Stimulated activated CD8-positive, alpha-beta memory T cell treated with anti-CD3 and anti-CD28 coated beads, Interleukin-12 subunit alpha, Interleukin-12 subunit beta, amount 100 ng/mL, for 24 hours (primary cell): ENCODE measurements around the gene ZNF8.
"Not testable (repeated sequence)": the region's sequence is repeated elsewhere in the genome, so short reads cannot be mapped to it uniquely, and the experiment has no call there.

ENCODE experiments used
- DNase-seq: peaks from one replicate; pipeline ENCODE4 v3.0.0-alpha.2; 2020; ENCODE audit errors: extremely low read depth

Gene ZNF8

DNA sequence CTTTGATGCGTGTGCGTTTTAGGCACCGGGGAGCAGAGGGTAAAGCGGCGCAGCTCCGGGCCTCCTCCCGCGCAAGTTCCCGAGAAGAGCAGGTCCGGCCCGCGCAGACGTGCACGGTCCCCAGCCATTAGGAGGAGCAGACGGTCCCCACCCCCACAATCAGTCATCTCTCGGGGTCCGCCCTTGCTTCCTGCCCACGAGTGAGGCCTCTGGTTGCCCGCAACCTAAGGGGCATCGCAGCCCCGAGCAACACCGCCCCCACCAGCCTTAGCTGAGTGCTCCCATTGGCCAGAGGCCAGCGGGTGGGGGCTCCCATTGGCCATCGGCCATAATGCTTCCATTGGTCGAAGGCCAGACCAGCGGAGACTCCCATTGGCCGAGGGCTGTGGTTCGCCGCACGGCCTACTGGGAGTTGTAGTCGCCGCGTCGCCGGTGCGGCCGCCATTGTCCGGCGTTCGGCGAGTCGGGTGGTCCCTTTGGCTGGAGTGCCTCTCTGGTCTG lies at the start of gene ZNF8:
ZNF8 (plus strand) TSS at position 415 of the 501 bp plus-strand sequence. CDS start 127 bp downstream, outside the sequence.
- peak; percentile 97 for DNase-seq

DNA sequence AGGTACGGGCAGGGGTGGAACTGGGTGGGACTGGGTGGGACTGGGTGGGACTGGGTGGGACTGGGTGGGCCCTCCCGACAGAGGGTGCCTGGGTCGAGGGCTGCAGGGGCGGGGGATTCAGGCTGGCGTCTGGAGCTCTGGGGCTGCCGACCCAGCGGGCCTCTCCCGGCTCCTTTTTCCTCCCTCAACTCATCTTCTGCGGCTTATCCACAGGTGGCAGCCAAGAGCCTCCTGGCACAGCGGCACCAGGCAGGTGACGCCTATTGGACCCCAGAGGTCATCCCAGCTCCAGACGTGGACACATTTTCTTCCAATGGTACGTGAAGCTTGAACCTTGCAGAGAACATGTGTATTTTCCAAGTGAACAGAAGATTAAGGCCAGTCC lies 49.5 kb upstream of the ZNF8 start:
- DNase-seq, result no peak

DNA sequence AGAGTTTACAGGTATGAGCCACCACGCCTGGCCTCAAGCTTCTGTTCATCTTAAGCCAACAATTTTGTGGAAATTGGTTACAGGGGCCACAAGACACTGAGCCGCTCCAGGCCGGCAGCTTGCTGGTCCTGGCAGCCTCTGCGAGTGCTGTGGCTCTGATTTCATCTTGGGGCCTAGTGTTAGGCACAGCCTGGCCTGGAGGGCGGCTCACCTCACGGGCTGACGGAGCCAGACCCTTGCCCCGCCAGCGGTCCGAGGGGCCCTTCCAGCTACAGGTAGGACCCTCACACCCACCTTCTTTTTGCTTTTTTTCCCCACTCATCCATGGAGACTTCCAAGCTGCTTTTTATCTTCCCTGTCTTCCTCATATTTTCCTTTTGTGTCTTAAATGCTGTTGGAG lies 41.4 kb upstream of the ZNF8 start:
- no peak for DNase-seq

DNA sequence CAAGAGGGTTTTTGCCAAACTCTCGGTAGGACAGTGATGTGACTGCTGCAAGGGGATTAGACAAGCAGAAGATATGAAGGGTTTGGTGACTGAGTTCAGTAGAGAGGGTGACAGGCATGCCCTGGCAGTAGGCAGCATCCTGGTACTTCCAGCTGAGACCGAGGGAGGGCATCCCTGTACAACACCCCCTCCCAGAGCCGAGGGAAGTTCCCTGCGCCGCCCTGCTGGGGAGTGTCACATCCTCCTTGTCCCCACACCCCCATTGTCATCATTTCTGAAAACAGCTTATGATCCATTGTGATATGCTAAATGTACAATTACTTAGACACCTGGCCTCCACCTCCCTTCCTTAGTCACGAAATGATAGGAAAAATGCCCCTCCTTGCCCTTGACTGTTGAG lies 35.4 kb upstream of the ZNF8 start:
- no peak for DNase-seq

DNA sequence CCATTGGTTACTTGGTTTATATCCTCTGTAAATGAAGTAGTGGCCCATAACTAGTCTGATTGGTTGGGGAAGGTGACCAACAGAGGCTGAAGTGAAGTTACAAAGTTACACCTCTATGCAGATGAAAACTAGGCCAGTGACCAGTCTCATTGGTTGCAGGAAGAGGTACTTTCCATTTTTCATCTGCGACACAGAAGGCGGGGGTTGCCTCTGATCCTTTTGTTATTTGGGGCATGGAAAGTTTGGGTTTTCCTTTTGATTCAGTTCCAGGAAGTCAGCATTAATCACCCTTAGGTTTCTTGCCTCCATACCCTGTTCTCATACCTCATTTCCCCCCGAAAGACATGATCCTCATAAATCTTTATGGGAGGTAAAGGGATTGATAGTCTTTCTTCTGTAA lies 29.9 kb upstream of the ZNF8 start:
- no peak for DNase-seq

DNA sequence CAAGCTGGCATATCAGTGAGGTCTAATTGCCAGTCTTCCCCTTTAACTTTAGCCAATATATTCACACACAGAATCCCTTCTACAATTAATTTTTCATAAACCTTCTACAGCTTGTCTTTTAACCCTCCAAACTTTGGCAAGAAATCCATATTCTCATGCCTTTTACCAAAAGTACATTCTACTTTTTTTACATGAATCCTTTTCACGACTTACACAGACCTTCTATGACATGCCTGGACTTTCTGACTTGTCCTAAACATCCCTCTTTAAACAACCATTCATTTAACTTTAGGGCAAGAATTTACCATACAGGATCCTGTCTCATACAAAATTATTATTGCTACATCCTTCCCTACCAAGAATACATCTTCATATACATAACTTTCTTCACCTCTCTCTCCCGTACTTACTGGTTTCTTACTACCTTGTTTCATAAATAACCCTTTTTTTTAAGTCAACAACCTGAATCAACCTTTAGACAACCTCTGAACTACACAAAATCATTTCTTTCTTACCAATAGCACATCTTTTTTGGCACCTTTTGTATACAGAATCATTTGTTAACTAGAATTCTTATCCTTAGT lies 26.6 kb upstream of the ZNF8 start:
- no peak for DNase-seq

DNA sequence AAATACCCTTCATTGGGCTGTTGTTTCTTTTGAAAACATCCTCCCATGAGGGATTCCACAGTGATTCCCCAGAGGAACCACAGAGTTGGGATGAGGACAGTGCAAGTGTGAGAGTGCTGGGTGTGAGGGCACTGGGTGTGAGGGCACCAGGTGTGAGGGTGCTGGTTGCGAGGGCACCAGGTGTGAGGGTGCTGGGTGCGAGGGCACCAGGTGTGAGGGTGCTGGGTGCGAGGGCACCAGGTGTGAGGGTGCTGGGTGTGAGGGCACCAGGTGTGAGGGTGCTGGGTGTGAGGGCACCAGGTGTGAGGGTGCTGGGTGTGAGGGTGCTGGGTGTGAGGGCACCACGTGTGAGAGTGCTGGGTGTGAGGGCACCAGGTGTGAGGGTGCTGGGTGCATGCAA lies 20.5 kb upstream of the ZNF8 start:
- not testable (repeated sequence) for DNase-seq

DNA sequence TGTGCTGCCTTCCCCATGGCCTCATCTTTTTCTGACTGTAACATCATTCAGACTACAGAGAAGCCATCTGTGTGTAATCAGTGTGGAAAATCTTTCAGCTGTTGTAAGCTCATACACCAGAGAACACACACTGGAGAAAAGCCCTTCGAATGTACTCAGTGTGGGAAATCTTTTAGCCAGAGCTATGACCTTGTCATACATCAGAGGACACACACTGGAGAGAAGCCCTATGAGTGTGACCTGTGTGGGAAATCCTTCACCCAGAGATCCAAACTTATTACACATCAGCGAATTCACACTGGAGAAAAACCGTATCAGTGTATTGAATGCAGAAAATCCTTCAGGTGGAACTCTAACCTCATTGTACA lies 17.2 kb upstream of the ZNF8 start:
- DNase-seq, result no peak

DNA sequence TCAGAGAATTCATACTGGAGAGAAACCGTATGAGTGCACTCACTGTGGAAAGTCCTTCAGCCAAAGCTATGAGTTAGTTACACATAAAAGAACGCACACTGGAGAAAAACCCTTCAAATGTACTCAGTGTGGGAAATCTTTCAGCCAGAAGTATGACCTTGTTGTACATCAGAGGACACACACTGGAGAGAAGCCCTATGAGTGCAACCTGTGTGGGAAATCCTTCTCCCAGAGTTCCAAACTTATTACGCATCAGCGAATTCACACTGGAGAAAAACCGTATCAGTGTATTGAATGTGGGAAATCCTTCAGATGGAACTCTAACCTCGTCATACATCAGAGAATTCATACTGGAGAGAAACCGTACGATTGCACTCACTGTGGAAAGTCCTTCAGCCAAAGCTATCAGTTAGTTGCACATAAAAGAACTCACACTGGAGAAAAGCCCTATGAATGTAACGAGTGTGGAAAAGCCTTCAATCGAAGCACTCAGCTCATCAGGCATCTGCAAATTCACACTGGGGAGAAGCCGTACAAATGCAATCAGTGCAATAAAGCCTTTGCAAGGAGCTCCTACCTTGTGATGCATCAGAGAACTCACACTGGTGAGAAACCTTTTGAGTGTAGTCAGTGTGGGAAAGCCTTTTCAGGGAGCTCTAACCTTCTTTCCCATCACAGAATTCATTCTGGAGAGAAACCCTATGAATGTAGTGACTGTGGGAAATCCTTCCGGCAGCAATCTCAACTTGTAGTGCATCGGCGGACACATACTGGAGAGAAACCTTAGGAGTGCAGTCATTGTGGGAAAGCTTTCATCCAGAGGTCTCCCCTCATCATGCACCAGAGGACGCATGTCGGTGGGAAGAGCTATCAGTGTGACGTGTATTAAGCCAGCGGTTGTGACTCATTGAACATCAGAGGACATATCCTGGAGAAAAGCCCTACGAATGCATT lies 16.5 kb upstream of the ZNF8 start:
- no peak for DNase-seq

DNA sequence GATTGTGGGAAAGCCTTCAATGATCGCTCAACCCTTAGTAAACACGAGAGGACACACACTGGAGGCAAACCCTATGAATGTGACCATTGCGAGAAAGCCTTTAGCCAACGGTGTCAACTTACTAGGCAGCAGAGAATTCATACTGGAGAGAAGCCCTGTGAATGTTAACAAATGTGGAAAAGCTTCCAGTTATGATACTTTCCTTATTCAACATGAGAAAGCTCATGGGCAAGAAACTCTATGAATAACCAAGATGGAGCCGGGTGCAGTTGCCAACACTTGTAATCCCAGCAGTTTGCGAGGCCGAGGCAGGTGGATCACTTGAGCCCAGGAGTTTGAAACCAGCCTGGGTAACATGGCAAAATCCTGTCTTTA lies 15.8 kb upstream of the ZNF8 start:
- DNase-seq, result no peak

DNA sequence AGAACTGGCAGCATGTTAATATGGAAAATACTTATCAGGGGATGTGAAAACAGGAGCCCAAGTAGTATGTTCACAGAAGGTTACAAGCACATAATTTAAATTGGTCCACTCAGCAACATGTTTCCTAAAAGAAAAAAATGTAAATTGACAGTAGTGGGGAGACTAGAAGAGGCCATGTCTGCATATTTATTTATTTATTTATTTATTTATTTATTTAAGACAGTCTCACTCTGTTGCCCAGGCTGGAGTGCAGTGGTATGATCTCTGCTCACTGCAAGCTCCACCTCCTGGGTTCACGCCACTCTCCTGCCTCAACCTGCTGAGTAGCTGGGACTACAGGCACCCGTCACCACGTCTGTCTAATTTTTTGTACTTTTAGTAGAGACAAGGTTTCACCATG lies 13.7 kb upstream of the ZNF8 start:
- no peak for DNase-seq

DNA sequence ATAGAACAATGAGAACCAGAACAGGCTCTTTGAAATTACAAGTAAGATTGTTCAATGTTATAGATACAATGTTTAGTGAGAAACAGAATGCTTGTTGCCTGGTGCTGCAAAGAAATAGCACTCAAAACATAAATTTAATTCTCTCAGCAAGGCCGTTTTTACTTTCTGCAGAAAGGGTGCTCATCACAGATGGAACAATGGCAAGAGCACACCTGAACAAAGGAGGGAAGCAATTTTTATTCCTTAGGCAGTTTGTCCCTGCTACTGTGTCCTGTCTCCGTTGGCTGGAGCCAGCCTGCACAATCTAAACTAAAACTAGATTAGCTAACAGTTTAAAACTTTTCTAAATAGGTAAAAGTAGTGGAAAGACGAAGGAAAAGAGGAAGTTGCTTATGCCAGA lies 10.4 kb upstream of the ZNF8 start:
- no peak for DNase-seq

DNA sequence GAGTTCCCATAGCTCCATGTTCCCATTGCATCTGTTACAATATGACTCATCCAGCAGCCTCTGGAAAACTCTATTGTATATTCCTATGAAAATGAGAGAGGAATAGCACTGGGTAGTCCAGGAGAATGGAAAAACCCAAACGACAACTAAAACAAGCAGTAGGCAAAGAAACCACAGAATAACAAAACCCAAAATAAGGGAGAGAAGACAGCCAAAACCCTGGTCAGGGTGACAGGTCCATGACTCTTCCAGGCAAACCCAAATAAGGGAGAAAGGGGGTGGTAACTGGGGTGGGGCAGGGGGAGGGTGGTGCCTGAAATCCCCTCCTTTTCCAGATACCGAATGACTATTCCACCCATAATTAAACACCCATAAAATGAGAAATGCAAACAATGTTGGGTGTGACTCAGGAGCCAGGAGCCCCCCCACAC lies 4.0 kb upstream of the ZNF8 start:
- no peak for DNase-seq

DNA sequence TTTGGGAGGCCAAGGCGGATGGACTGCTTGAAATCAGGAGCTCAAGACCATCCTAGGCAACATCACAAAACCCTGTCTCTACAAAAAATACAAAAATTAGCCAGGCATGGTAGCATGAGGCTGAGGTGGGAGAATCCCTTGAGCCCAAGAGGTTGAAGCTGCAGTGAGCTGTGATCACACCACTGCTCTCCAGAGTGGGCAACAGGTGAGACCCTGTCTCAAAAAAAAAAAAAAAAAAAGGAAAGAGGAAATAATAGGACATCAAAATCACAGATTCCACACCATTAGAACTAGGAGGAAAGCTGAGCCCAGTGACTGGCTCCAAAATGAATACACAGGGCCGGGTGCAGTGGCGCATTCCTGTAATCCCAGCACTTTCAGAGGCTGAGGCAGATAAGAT lies 3.2 kb upstream of the ZNF8 start:
- DNase-seq, result no peak

DNA sequence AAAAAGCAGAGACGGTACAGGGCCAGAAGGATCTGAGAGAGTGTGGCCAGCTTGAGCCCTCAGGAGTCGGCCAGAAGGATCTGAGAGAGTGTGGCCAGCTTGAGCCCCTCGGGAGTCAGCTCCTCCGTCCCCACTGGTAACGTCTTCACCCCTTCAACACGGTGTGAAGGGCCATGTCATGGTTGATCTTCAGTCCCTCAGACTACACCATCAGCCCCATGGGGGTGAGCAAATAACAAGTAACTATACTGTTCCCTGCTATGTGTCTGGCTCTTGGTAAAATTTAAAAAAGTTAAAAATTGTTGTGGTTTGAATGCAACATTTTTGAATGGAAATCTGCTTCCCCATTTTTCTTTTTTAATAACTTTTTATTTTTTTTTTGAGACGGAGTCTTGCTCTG lies 1.6 kb upstream of the ZNF8 start:
- no peak for DNase-seq

DNA sequence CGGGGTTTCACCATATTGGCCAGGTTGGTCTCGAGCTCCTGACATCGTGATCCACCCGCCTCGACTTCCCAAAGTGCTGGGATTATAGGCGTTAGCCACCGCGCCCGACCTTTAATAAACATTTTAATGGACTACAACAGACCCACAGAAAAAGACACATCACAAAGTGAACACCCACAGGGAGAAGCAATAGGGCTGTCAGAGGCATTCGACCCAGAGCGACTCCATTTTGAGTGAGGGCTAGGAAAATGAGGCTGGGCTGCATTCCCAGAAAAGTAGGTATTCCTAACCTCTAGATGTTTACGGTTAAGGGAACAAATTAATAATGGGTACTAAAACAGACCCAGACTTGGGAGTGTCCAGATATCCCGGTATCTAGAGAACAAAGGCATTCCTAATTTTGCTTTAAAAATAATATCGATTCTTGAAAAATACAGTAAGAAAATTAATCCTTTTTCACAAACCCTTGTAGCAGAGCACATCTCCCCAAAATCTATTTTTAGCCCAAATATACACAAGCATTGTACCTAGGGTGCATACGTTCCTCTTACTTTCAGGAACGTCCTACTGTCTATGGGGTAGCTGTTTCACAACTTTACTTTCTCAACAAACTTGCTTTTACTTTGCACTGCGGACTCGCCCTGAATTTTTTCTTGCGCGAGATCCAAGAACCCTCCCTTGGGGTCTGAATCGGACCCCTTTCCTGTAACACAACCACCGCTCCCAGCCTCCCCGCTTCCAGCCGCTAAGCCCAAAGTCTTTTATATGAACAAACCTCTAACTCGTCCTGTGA lies 811 bp upstream of the ZNF8 start:
- DNase-seq, result no peak

DNA sequence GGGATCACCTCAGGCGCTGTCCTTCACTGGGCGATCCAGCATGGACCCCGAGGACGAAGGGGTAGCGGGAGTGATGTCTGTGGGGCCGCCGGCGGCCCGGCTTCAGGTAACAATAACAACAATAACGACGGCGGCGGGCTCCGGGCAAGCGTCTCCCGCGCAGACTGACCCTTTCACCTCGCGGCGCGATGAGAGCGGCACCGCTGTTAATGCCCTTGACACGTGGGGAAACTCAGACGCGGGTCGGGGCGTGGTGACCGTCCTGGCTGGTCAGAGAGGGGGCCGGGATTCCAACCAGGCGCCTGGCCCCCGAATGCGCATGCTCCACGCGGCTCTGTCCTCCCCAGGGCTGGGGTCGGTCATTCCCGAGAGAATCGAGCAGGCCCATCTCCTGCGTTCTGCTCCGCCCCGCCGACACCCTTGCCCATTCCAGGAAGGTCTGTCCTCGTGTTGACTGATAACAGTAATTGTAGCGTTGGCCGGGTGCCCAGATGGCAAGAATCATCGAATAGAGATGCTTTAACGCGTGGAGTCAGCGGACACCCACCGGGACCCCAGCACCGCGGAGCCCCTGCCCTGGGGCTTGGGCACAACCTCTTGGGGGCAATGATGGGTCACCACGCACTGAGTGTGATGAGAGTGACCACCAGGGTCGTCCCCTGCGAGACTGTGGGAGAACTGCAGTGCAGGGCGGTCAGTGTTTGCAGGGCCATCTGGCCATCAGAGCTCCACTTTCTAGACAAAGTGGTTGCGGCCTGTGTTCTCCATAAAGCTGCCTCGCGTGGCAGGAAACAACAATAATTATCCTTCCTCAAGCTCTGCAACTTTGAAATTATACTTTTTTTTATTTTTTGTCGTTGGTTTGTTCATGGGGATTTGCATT lies 528 bp downstream of the ZNF8 start:
- peak; percentile 3 for DNase-seq

DNA sequence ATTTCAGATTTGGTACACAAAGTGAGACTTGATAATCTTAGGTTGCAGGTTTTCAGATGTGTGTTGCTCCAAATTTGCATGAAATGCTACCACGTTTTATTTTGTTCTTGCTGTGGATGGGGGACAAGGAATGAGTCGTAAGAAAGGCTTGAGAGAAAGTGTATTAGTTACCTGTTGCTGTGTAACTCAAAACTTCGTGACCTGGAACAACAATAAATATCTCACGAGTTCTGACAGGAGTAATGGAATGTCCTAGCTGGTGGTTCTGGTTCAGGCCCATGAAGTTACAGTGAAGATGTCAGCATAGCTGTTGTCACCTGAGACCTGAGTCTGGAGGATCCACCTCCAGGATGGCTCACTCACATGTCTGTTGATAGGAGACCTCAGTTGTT lies 1.2 kb downstream of the ZNF8 start:
- no peak for DNase-seq

DNA sequence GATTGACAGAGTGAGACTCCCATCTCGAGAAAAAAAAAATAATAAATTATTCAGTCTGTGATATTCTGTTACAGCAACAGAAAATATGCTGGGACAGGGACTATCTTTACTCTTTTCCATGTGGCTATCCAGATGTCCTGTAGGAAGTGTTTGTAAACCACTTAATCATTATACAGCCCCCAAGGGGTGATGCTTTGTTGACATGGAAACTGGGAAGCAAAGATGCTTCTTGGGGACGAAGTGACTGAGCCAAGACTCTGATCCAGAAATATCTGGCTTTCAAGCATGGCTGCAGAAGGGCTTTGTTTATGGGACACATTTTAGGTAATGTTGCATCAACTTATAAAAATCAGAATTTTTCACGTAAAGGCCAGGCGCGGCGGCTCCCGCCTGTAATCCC lies 5.4 kb downstream of the ZNF8 start:
- DNase-seq, result no peak

DNA sequence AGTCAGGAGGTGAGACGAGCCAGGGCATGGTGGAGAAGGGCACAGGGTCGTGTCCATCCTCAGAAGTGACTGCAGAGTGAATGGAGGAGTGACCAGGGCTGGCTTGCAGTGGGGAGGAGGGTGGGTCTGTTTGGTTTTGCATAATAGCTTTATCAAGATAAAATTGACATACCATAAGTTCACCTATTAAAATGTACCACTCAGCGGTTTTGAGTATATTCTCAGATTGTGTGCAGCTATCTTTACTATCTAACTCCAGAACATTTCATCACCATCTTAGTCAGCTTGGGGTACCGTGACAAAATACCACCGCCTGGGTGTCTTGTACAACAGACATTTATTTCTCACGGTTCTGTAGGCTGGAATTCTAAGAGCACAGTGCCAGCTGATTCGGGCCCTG lies 13.2 kb downstream of the ZNF8 start:
- DNase-seq, result no peak

DNA sequence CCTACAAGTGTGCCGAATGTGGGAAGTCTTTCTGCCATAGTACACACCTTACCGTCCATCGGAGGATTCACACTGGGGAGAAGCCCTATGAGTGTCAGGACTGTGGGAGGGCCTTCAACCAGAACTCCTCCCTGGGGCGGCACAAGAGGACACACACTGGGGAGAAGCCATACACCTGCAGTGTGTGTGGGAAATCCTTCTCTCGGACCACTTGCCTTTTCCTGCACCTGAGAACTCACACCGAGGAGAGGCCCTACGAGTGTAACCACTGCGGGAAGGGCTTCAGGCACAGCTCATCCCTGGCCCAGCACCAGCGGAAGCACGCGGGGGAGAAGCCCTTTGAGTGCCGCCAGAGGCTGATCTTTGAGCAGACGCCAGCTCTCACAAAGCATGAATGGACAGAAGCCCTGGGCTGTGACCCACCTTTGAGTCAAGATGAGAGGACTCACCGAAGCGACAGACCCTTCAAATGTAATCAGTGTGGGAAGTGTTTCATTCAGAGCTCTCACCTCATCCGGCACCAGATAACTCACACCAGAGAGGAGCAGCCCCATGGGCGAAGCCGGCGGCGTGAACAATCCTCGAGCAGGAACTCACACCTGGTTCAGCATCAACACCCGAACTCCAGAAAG lies 16.1 kb downstream of the ZNF8 start:
- DNase-seq, result no peak
